Hippocampal formation (tissue), 2 donors: Measurements from ENCODE around the gene NOXO1.
A peak's percentile ranks its signal among the peaks of the same experiment; 100 is the strongest.
"Not testable (repeated sequence)": the region's sequence is repeated elsewhere in the genome, so short reads cannot be mapped to it uniquely, and the experiment has no call there.

Source experiments
- DNase-seq, 2 donors: peaks; one replicate each; lab custom pipeline; 2025; lab: John Stamatoyannopoulos, UW

Gene NOXO1

GRCh38 chr16:1942047-1942809, 39.0 kb downstream of the NOXO1 start:
- no peak for DNase-seq

DNA sequence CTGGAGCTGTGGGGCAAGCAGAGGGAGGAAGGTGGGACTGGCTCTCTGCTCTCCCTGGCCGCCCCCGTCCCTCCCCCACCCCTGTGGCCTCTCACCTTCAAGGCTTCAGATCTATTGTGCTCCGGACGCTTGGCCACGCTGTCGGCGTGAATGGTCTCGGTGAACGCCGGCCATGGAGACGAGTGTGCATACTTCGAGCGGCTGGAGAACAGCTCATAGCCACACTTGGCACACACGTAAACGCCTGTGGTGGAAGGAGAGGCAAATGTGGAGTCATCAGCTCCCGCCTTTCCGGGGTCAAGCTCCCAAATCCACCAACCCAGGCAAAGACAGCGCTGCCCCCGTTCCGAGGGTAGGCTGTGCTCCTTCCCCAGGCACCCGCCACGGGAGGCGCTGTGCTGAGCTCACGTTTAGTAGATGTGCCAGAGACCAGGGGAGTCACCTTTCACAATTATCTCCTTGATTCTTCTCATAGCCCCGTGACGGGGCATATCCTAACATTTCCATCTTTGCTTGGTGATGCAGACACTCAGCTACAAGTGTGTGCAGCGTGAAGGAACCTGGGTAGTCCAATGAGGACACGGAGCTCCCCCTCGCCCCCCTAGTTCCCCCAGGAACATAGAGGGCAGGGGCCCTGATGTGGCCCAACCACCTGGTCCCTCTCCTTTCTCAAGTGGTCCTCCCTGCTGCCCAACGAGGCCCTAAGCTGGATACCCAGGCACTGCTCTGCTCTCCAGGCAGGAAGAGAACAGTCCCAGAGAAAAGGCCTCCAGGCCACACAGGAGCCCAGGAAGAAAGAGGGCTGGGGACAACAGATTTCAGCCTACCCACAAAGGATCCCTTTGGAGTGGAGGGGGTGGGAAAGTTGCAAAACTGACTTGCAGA, 39.9 kb downstream of the NOXO1 start:
- DNase-seq = no peak

DNA sequence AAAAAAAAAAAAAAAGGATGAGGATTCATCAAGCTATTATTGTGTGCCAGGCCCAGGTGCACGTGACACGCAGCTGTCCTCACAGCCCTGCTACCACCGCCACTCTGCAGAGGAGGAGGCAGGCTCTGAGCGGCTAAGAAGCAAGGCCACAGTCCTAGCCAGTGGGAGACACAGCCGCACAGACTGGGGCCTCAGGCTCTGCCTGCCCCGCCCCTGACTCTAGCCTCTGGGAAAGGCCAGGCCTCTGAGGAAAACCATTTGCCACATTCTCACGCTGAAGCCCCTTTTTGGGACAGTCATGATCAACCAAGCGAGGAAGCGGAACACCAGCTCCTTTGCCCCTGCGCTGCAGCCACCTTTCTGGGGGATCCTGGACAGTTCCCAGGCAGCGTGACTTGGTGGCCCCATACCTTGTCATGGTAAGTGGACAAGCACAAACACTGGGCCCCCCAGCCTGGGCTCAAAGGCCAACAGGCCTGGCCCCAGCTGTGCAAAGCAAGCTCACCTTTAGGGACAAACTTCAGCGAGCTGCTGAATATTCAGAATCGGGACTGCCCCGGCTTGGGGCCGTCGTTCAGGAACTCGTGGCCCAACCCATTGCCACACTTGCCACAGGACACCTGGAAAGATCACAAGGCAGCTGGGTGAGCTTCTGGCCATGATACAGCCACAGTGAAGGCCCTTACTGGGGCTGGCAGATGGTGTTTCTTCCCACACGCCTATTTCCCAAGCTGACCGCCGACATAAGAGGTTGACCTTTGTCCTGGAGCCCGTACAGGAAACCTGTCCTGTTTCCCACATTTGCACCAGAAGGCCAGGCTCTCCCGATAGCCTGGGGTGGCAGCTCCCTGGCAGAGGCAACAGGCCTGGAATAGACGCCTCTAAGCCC, 40.8 kb downstream of the NOXO1 start:
- no peak for DNase-seq

DNA sequence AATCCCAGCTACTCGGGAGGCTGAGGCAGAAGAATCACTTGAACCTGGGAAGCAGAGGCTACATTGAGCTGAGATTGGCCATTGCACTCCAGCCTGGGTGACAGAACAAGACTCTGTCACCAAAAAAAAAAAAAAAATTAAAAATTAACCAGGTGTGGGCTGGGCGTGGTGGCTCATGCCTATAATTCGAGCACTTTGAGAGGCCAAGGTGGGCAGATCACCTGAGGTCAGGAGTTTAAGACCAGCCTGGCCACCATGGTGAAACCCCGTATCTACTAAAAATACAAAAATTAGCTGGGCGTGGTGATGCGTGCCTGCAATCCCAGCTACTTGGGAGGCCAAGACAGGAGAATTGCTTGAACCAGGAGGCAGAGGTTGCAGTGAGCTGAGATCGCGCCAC, 41.4 kb downstream of the NOXO1 start:
- not testable (repeated sequence) for DNase-seq

- DNase-seq = no peak
Observed at GRCh38 chr16:1938910-1939309, 42.4 kb downstream of the NOXO1 start.

GRCh38 chr16:1938316-1938715, 43.0 kb downstream of the NOXO1 start:
- DNase-seq = no peak

DNA sequence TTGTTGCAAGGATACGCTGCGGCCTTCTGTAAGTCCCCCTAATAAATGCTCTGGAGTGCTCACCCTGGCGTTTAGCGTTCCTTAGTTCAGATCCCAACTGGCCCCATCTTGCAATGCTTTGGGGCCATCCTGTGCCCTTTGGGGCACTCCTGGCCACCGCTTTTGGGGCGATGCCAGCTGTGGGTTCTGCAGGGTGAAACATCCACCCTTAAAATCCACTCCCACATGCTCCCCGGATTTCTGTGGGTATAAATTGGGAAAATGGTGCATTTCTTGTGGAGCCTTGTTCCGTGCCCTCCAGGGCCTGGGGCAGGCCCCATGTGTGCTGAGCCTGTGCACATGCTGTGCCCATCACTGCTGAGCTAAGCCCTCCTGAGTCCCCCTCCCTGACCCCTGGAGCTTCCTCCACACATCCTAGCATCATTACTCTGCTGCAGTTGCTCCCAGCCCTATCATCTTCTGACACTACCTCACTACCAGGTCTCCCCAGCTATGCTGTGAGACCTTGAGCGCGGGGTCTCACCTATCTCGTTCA, 44.3 kb downstream of the NOXO1 start:
- no peak for DNase-seq

GRCh38 chr16:1933097-1933661, 48.1 kb downstream of the NOXO1 start:
- DNase-seq = no peak

GRCh38 chr16:1932050-1933028, 48.9 kb downstream of the NOXO1 start:
- no peak for DNase-seq

DNA sequence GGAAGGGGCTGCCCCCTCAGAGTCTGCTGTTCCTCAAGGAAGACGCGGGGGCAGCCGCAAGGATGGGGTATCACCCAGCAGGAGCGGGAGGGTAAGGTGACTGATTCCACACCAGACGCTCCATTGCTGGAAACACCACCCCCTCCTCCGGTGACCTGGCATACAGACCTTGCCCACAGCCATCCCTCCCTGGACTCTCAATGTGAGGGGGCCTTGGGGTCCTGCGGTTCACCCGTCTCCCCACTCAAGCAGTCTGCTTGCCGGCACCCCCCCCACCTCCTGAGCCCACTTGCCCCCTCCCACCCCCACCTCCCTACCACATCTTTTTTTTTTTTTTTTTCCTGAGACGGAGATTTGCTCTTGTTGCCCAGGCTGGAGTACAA, 50.9 kb downstream of the NOXO1 start:
- DNase-seq = no peak

DNA sequence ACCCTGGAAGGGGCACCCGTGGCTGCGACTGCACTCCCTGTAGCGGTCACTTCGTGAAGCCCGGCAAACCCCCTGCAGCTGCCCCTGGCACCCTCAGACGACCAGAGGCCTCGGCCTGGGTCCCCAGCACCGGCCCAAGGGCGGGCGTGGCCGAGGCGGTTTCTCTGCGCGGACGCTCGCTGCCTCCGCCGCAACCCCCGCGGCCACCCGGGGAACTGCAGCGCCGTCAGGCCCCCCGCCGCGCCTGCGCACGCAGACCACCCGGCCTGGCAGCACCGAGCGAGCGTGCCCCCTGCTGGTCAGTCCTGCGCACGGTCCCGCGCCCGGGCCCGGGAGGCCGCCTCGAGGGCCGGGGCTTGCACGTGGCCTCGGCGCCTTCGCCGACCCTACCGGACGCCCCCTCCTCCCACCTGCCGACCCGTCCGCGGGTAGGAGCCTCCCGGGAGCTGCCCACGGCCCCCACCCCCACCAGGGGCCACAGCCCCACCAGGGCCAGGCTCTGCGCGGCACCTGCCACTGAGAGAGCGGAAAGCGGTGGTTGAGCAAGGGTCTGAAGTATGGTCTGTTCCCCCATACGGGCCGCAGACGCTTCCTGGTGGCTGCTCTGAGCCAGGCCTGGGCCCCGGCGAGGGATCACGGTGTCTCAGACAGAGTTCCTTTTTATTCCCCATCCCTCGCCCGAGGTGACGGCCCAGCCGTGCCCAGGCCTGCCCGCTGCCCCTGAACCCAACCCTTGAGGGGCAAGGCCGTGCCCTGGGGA, 51.5 kb downstream of the NOXO1 start:
- peak; percentile 73 to 84 for DNase-seq

GRCh38 chr16:1929105-1929504, 52.2 kb downstream of the NOXO1 start:
- no peak for DNase-seq
